Kidney (tissue), 14 donors: Measurements from ENCODE around the gene MAPK8. TPM values are rescaled to one million over a fixed set of nuclear protein-coding genes. Genes with fewer than 3 reads are reported as not detected.

Source experiments
- DNase-seq, 5 donors: peaks; one replicate each; pipeline ENCODE4 v3.0.0-alpha.2; 2013 to 2020
- FAIRE-seq: peaks from 2 replicates; lab custom pipeline; 2012; peaks lifted over from hg19 to GRCh38; lab: Jason Lieb, UNC
- H3K27ac ChIP-seq, 2 donors: one replicate each; pipeline ENCODE4 v1.7.0; 2013; ENCODE audit warnings: low read depth in 2 of 2, low read length in 2 of 2, inconsistent platforms in 1 of 2
- H3K27me3 ChIP-seq: one replicate; pipeline ENCODE4 v1.7.1; 2013; ENCODE audit warnings: low read length, inconsistent platforms; ENCODE audit not compliant: control insufficient read depth, insufficient read depth
- H3K36me3 ChIP-seq, 3 donors: one replicate each; pipeline versions ENCODE4 v1.7.0 to v1.7.1; 2013; ENCODE audit warnings: low read length in 3 of 3, control low read depth in 1 of 3, inconsistent platforms in 1 of 3; ENCODE audit not compliant: insufficient read depth in 3 of 3, control insufficient read depth in 2 of 3
- H3K4me1 ChIP-seq, 3 donors: one replicate each; pipeline versions ENCODE4 v1.7.0 to v1.7.1; 2013; ENCODE audit warnings: low read length in 3 of 3, inconsistent platforms in 1 of 3, low read depth in 1 of 3; ENCODE audit not compliant: control insufficient read depth in 2 of 3, insufficient read depth in 2 of 3
- H3K4me3 ChIP-seq, 3 donors: one replicate each; pipeline versions ENCODE4 v1.7.0 to v1.8.1; 2013; ENCODE audit warnings: low read length in 3 of 3, control low read depth in 1 of 3, inconsistent platforms in 1 of 3
- H3K9ac ChIP-seq, 3 donors: one replicate each; pipeline versions ENCODE4 v1.7.0 to v1.7.1; 2013; ENCODE audit warnings: low read length in 3 of 3, control low read depth in 1 of 3, inconsistent platforms in 1 of 3
- H3K9me3 ChIP-seq, 3 donors: one replicate each; pipeline versions ENCODE4 v1.7.0 to v1.7.1; 2013; ENCODE audit warnings: low read length in 3 of 3, control low read depth in 1 of 3, inconsistent platforms in 1 of 3; ENCODE audit not compliant: control insufficient read depth in 2 of 3, insufficient read depth in 1 of 3
- intact Hi-C: fragments of 100-400 bp; cut with DNase I; formaldehyde crosslinking; loops from one replicate; pipeline ENCODE4 v1.11.1; 2022
- polyA plus RNA-seq: library from polyadenylated mRNA; stranded (reverse); fragments of 350-450 nt; fragmentation: Illumina TruSeq; extraction: RNeasy Lipid Tissue Mini Kit (QIAGEN cat#74804); gene quantifications from one replicate; pipeline ENCODE4 v1.2.3, GENCODE V29; 2014; ENCODE audit warnings: low read depth, low replicate concordance; ENCODE audit not compliant: insufficient read depth
- total RNA-seq: library from RNA; stranded (reverse); fragmentation: NEBNext Ultra II Directional; extraction: Animal tissue kit (Norgen Biotek cat#: 25700); gene quantifications from one replicate; pipeline ENCODE4 v1.2.1, GENCODE V29; 2021
- TF ChIP-seq, protein P1 (sequence below): IDR thresholded peaks from 3 replicates; pipeline ENCODE4 v1.5.1; 2012; ENCODE audit warnings: mild to moderate bottlenecking, moderate library complexity, borderline replicate concordance; ENCODE audit not compliant: insufficient read depth; ENCODE audit errors: extremely low read depth
- donor health status: control.
- donor health status: control.
- donor health status: control.
- donor health status: control.
- donor health status: control.
- donor health status: DM: yes; HTN: yes; CAD: no.
- donor health status: Normal renal cell carcinoma (clear cell type).

MAPK8 gene
- total and polyA plus RNA-seq, 2 donors from 2014 or later, result 17.0 to 36.7 TPM

DNA sequence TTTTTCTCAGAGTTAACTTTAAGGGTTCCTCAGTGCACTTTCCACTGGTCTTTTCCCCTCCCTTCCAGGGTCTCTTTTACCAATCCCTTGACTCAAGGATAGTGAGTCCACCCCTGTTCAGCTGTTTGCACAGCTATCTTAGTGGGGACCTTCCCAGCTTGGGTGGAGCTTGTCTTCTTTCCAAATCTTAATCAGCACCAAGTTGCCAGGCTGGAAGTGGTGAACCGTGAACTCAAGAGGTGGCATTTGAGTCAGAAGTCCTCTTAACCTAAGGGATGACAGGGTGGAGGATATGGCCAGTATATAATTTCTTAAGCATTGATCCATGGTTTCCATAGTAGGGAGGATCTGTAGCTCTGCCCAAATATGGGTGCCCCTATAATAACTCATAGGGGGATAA, 25.0 kb downstream of the MAPK8 start:
- DNase-seq (no peak), FAIRE-seq (no peak)
- TF ChIP-seq, protein P1, sequence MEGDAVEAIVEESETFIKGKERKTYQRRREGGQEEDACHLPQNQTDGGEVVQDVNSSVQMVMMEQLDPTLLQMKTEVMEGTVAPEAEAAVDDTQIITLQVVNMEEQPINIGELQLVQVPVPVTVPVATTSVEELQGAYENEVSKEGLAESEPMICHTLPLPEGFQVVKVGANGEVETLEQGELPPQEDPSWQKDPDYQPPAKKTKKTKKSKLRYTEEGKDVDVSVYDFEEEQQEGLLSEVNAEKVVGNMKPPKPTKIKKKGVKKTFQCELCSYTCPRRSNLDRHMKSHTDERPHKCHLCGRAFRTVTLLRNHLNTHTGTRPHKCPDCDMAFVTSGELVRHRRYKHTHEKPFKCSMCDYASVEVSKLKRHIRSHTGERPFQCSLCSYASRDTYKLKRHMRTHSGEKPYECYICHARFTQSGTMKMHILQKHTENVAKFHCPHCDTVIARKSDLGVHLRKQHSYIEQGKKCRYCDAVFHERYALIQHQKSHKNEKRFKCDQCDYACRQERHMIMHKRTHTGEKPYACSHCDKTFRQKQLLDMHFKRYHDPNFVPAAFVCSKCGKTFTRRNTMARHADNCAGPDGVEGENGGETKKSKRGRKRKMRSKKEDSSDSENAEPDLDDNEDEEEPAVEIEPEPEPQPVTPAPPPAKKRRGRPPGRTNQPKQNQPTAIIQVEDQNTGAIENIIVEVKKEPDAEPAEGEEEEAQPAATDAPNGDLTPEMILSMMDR, result no peak
- Histone ChIP-seq H3K27me3 (no peaks in the 10 kb centered on the region), H3K9ac (no peak overlapping the region), H3K4me1 (no peaks in the 10 kb centered on the region), H3K9me3 (peaks cover 0 to 2% (median 0%) of the 10 kb centered on the region in 3 donors), H3K4me3 (no peak overlapping the region), H3K27ac (no peak overlapping the region), H3K36me3 (peaks cover 0 to 5% (median 0%) of the 10 kb centered on the region in 3 donors)
- intact Hi-C loops, result no loop called here

DNA sequence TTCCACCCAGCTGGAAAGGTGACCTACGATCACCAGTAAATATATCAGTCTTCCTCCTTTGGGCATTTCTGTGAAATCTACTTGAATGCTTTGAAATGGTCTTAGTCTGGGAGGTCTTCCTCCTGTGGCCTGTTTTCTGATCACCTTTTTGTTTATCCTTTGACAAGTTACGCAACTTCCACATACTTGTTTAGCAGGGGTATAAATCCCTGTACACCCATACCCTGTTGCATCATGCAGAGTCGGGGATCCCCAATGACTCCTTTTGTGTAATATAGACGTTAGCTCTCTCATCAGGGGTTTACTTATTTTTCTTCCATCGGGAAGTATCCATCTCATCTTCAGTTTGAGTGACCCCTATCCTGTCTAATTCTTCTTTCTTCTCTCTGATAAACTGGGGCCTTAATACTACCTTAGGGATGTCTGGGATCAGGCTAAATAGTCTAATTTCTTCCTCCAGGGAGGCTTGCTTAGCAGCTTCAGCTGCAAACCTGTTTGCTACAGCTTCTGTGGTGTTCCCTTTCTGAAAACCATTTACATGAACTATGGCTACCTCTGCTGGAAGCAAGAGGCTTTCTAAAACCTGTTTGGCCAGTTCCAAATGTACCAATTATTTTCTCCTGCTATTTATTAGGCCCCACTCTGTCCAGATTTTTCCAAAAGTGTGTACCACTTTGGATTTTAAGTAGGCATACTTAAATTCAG, 25.8 kb downstream of the MAPK8 start:
- intact Hi-C loops, result no loop called here
- TF ChIP-seq, protein P1, result no peak
- no peak for FAIRE-seq
- Histone ChIP-seq H3K9ac (no peak overlapping the region), H3K36me3 (peaks cover 0 to 5% (median 0%) of the 10 kb centered on the region in 3 donors), H3K9me3 (peaks cover 0 to 2% (median 0%) of the 10 kb centered on the region in 3 donors), H3K4me3 (no peak overlapping the region), H3K4me1 (no peaks in the 10 kb centered on the region), H3K27ac (no peak overlapping the region), H3K27me3 (no peaks in the 10 kb centered on the region)
- DNase-seq, result no peak

DNA sequence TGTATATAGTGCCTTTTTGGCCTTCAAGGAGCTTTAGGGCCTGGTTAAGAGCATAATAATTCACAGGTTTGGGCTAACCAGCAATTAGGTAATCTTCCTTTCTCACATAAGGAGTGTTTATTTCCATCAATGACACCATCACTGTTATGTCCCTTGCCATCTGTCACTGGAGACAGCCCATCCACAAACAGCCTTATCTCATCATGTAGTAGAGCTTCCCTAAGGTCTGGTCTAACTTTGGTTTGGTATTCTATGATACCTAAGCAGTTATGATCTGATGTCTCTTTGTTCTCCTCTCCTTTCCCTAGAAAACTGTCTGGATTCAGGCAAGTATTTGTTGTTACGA, 26.4 kb downstream of the MAPK8 start:
- DNase-seq, result no peak
- H3K4me1 ChIP-seq, result no peaks in the 10 kb centered on the region
- no peak overlapping the region for H3K27ac ChIP-seq
- no peak for FAIRE-seq
- H3K9ac ChIP-seq, result no peak overlapping the region
- peaks cover 0 to 5% (median 0%) of the 10 kb centered on the region in 3 donors for H3K36me3 ChIP-seq
- peaks cover 0 to 2% (median 0%) of the 10 kb centered on the region in 3 donors for H3K9me3 ChIP-seq
- intact Hi-C loops, result no loop called here
- TF ChIP-seq, protein P1, result no peak
- H3K4me3 ChIP-seq, result no peak overlapping the region
- H3K27me3 ChIP-seq, result no peaks in the 10 kb centered on the region
